DMS 273 (cell line): ENCODE data around the gene PLB1.
"Not testable (repeated sequence)": the region's sequence is repeated elsewhere in the genome, so short reads cannot be mapped to it uniquely, and the experiment has no call there.

Source experiments
- DNase-seq: peaks from one replicate; lab custom pipeline; 2025; ENCODE audit not compliant: unreplicated experiment; lab: John Stamatoyannopoulos, UW

Gene PLB1

DNA sequence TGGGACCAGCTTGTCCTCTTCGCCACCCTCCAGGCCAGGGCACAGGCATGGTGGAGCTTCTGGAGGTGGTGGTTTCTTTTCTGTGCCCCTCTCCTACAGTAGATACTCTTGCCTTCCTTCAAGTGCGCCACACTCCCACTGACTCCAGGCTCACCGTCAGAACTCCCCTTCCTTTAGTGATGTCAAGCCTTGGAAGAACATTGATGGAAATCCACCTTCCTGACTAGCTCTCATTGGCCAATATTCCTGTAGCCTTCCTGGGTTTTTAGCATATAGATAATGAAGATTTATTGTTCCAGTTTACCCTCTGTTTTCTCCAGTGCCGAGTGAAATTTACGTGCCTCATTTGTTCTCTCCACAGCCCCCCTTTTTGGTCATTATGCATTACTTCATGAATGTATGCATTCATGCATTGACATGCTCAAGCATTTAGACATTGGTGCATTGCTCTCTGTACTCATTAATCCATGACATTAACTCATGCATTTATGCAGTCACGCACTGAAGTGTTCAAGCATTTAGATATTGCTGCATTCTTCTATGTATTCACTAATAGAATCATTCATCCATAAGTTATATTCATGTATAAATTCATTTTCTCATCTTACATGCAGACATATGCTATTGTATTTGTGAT, 37.3 kb downstream of the PLB1 start:
- DNase-seq, result no peak

DNA sequence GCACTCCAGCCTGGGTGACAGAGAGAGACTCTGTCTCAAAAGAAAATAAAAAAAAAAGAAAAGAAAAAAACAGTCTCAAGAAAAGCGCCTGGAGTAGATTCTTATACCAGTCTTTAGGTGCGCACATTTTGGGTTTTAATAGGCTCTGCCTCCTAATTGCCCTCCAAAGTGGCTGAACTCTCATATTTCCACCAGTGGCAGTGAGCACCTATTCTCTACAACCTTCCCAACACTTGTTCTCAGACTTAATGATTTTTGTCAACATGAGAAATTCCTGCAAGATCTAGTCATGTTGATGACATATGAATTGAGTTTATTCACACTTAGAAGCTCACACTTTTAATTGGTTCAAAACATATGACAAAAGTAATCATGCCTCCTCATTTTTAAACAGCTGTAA, 39.0 kb downstream of the PLB1 start:
- DNase-seq, result no peak

DNA sequence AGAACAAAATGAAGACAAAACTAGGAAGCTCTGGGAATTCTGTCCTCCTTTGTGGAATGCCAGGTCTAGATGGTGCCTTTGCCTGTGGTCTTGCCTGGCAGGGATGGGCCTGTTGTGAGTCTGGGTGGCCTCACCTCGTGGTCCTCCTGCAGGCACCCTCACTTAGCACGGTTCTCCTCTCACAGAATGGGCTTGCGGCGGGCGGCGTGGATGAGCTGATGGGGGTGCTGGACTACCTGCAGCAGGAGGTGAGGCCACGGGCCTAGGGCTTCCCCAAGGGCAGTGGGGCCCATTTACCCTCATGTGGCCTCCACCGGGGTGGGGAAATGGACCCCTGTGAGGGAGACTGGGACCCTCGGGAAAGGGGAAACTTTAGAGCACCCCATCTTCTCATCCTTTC, 42.3 kb downstream of the PLB1 start:
- no peak for DNase-seq

DNA sequence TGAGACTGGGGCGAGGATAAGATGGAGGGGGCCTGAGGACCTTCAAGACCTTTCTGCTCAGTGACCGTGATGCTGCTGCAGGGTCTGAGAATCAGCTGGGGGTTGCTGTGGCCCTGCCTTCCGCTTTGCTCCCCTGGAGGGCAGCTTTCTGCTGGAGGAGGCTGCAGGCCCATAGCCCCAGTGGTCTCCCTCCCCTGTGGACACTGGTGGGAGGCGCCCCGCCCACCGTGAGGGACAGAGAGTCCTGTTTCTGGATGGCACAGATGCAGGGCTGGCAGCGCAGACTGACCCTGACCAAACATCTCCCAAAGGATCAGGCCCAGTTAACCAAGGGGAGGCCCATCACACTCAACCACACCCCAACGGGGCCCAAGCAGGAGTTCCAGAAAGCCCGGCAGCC, 42.8 kb downstream of the PLB1 start:
- DNase-seq, result no peak

DNA sequence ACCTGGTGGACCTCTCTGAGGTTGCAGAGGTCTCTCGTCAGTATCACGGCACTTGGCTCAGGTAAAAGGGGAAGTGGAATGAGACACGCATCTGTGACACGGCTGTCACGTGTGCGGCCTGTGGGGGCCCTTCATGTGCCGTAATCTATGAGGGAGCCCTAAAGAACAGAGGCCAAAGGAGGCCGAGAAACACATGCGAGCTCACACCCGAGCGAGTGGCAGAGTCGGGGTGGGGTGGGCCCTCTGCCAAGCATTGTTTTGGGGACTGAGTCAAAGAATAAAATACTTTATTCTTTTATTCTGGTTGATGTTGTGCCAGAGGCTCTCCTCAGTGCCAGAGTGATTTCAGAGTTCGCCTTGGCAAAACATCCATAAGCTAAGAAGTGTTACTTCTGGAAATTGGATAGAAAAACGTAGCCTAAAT, 43.3 kb downstream of the PLB1 start:
- no peak for DNase-seq

DNA sequence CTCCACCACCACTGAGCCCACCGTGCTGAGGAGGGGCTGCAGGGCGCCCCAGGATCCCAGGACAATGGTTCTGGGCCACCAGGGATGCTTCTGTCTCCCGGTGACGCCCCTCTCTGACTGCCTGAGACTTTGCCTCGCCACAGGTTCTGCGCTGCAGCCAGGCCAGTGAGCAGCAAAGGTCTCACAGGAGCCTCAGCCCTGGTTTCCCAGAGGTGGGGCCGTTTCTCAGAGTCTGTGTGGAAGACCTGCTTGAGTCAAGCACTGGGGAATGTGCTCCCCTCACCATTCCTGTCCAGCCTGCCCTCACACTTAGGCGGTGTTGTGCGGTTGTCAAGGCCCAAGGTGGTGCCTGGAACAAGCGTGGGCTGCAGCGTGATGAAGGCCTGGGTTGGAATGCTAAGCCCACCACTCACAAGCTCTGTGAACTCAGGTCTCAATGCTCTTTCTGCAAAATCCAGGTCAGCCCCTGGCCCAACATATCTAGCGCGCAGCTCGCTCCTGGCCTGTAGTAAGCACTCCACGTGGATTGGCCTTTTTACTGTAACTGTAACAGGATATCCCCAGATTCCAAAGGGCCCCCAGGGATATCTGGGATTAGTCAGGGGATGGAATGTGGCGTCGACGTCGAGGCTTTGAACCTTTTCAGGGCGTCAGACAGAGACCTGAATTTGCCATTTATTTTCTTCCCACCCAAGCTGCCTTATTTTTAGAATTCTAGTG, 47.6 kb downstream of the PLB1 start:
- no peak for DNase-seq

DNA sequence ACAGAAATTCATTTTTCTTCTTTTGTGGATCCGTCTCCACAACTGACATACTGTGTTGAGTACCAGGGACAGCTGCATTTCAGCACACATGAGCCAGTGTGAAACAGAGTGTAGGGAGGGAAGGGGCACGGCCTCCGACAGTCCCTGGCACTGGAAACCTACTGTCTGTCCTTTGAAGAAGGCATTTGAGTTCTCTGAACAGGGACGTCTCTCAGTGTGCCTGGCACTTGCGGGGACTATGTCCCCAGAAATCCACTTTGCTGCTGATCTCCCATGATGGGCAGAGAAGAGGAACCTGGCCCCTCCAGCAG, 48.1 kb downstream of the PLB1 start:
- no peak for DNase-seq

DNA sequence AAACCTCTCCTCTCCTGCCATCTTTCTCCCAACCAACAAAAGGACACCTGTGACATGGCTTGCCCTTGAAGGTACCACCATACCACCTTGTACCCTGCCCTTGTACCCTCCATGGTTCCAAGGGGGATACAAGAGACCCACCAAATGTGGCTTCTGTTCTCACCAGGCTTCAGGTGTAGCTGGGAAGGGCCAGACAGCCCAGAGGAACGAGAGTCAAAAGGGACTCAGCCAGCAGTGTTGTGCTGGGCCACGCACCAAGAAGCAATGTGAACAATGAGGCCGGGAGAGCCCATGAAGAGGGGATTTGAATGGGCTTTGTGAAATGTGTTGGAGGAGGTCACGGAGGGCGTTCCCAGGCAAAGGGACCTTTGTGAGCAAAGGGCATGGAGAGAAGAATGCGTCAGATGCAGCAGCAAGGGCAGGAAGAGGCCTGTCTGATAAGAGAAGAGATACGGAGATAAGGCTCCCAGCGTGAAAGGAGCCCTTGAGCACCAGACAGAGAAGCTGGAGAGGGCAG, 48.6 kb downstream of the PLB1 start:
- no peak for DNase-seq

DNA sequence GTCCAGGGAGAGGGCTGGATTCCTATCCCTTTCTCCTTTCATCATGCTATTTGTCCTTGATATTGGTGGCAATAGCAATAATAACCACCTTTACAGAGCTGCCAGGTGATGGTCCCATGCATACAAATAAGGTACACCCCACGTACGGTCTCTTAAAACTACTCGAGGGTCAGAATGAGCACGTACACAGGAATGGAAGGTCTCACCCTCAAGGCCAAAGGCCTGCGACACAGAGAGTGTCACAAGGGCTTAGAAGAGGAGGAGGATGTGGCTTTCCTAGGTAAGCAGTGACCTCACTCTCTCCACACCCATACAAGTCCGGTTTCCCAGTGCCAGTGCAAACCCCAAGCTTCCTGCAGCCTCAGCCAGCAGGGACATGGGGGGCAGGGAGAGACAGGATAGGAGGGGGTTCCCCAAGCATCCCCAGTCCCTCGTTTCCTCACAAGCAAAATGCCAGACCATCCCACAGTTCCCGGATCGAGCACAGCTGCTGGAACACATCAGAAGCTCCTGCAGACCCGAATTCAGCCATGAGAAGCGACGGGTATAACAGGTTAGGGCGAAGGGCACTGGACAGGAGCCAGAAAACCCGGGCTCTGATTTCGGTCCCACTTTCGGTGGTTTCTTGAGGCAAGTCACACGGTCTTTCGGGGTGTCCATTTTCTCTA, 49.2 kb downstream of the PLB1 start:
- no peak for DNase-seq

DNA sequence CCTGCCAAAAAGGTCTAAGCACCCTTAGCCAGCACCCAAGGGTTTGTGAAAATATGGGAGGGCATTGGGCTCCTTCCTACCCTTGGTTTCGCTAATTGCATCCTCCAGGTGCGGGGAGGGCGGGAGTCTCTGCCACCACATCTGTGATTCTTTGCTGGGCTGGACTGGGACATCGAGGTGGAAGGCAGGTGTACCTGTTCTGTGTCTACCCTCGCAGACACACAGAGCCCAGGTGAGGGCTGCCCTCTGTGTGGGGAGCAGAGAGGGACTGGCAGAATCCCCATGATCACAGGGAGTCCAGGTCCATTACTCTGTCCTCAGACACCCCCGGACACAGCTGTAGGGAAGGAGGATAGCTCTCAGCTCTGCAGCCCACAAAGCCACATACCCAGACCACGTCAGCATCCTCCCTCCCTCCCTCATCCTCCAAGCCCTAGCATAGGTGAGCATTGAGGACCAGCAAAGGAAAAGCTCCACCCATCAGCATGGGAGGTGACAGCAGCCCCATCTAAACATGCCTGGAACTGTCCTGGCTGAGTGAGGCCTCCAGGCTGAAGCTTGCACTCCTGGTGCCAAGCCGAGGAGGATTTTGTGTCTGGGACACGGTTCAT, 49.8 kb downstream of the PLB1 start:
- DNase-seq, result no peak

DNA sequence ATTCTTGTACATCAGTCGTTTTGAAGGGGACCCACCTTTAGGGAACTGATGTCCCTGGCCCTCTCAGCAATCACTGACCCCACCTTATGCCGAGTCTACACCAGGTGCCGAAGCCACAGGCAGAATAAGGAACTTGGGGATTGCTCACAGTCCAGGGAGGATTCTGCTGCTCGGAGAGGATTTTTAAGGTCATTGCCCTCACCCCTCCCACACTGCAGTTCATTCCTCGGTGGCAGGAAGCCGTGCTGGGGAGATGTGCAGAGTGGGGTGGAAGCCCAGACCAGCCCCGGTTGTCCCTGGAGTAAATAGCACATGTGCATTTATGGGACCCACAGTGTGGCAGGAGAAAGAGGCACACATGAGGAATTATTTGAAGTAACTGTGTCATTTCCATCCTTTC, 50.4 kb downstream of the PLB1 start:
- DNase-seq, result no peak

DNA sequence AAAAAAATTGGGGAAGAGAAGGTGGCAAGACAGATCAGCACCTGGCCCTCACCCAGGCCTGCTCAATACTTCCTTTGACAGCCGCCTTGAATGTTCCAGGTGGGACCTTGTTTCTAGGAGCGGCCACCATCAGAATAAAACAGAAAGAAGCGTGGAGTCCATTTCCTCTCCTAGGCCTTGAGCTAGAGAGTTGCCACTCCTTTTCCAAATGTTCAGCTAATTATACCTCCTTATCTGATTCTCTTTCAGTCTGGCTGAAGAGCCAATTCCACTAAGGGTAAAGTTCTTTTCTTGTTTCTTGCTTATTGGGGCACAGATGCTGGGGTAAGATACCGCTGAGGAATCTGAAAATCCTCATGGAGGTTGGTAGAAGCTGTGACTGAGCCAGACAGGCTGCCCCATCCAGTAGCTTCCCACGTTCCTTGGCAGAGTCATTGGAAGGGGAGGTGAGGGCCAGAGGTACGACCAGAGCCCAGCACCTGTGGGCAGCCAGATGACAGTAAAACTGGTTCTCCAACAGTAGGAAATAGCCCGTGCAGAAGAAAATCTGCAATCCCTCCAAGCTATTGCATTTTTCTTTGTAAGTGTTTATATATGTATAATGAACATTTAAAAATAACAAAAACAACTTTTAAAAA, 51.5 kb downstream of the PLB1 start:
- DNase-seq, result no peak

DNA sequence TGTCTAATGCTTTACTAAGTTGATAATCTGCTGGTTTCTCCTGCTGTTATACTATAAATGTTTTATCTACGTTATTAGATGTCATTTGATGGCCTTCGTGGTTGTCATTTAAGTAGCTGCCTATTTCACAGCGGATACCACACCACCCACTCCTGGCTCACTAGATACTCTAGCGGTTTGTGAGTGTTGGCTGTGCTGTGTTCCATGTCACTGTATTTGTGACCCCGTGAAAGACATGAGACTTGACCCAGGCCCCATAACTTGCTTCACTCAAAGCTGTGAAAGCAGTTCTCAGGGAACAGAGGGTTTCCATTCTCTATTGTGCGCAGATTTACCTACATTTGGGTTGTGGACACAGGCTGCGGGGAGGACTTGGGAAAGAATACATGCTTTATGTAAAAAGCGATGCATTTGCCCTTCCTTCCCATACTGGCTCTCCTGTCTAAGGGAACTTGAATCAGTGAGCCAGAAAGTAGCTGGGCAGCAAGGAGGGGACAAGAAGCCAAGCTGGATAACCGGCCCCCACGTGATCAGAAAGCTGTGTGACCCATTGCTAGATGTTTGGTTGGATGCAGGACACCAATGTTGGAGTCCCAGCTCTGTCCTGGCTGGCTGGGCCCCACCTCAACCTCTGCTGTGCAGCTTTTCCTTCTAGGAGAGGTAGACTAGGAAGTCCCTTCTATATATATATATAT, 52.2 kb downstream of the PLB1 start:
- no peak for DNase-seq

DNA sequence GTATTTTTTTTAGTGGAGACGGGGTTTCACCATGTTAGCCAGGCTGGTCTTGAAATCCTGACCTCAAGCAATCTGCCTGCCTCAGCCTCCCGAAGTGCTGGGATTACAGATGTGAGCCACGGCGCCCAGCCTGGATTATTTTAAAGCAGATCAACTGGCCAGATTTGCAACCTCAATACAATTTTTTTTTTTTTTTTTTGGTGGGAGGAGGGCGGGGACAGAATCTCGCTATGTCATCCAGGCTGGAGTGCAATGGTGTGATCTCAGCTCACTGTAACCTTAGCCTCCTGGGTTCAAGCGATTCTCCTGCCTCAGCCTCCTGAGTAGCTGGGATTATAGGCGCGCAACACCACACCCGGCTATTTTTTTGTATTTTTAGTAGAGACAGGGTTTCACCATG, 54.5 kb downstream of the PLB1 start:
- DNase-seq, result not testable (repeated sequence)

DNA sequence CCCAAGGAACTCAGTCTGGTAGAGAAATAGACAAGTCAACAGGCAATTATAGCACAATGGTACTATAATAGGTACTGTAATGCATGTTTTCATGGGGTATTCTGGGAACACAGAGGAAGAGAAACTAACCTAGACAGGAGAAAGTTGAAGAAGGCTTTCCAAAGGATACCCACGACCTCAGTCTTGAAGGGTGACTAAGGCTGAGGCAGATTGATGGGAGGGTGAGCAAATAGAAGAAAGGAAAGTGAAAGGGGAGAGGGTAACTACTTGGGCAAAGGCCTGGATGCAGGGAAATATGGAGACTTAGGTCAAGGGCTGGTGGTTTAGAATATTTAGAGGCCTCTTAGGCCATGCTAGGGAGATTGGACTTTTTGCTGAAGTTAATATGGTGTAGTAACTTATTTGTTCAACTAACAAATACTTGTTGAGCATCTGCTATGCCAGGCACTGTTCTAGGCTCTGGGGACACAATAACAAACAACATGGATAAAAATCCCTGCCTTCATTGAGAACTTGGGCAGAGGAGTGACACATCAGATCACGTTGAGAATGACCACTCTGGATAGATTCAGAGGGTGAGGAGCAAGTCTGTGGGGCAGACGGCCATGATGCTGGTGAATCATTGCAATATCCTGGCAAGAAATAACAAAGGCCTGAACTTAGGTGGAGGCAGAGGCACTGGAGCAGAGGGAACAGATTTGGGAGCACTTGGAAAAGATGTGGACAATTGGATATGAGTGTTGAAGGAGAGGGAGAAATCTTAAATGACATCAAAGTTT, 56.4 kb downstream of the PLB1 start:
- DNase-seq, result no peak

DNA sequence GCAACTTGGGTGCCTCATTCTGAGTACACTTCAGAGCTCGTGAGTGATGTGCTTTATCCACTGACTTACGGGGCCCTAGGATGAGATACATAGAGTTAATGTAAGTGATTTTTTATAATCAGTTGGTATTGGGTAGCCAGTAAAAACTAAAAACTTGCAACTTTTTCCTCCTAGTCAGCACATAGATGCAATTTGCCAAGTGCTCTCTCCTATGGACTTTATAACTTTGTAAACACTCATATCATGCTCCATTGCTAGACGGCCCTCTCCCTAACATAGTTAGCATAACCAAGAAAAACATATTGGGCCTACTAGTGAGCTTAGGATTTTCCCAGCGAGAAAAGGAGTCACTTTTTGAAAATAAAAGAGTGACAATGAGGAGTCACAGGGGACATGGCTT, 60.4 kb downstream of the PLB1 start:
- DNase-seq, result no peak

DNA sequence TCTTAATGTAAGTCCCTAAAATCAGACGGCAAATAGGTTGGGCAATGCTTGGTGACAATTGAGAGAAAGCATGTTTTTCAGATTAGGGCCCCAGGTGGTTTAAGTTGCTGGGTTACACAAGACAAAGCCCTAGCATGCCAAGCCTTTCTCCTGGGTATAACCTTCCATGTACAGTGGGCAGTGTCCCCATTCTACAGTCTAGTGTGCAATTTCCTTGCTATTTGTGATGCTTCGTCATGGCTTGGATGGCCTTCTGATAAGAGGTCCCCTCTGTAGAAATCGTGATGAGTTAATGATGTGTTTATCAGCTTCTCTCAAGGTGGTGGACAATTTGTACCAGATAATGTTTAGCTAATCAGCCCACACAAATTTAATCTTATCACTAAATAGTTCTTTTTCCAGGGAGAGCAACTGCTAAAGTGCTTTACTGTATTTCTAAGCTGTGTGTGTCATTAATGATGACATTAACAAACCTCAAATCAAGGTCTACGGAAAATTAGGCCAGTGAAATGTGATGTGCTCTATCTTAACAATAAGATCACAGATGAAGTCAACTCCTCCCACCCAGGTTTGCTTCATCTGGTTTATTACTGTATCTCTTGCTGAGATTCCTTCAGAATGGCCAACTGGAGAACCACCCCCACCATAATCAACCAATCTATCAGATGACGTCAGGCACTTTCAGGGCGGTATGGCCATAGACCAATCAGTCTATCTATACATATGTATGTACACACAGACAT, 61.7 kb downstream of the PLB1 start:
- no peak for DNase-seq

DNA sequence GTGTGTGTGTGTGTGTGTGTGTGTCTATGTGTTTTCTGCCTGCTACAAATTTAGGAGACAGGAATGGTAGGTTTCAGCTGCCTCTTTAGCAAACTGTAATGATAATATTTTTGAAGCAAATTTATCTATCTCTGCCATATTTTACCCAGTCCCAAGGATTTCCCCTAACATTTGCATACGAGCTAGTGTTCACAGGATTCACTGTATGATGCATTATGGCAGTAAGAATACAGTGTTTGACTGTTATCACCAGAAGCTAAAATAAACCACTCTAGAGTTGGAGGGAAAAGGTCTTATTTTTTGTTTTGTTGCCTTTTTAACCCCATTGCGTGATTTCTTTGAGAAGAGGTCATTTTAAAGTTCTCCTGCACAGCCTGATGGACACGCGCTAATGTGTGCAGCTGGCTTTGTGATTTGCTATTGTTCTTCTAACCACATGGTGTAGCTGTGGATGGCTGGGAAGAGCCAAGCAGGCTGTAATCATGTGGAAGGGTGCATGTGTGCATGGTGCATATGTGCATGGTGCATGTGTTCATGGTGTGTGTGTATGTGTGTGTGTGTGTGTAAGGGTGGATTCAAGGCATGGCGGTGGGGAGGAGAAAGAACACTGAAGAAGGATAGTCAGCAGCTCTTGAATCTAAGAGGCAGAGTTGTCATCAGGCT, 62.4 kb downstream of the PLB1 start:
- no peak for DNase-seq

DNA sequence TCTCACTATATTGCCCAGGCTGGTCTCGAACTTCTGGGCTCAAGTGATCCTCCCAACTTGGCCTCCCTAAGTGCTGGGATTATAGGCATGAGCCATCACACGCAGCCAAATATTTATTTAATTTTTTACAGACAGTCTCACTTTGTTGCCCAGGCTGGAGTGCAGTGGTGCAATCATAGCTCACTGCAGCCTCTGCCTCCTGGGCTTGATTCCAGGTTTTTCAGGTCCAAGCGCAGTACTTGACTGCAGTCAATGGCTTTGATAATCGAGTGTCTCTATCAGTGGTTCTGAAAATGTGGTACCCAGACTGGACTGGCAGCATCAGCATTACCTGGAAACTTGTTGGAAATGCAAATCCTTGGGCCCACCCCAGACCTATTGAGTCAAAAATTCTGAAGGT, 63.1 kb downstream of the PLB1 start:
- no peak for DNase-seq
